Left renal pelvis (tissue), 4 donors: ENCODE results near the gene RXRA. TPM values are rescaled to one million over a fixed set of nuclear protein-coding genes. Genes with fewer than 3 reads are reported as not detected.

Source experiments
- DNase-seq, 4 donors: peaks; one replicate each; pipeline ENCODE4 v3.0.0-alpha.2; 2013; ENCODE audit warnings: low read depth in 4 of 4, low spot score in 3 of 4
- polyA plus RNA-seq, 4 donors: library from polyadenylated mRNA; unstranded; fragments of 120-200 nt; gene quantifications; one replicate each; pipeline ENCODE4 v1.2.1, GENCODE V29; 2013; ENCODE audit not compliant: insufficient read length in 4 of 4

RXRA gene
- polyA plus RNA-seq, 4 donors, result 38.1 to 52.1 (median 42.5) TPM

- DNase-seq, result no peak
These were observed 50.9 kb downstream of the RXRA start for GRCh38 chr9:134377143-134377484.

GRCh38 chr9:134377976-134378375 lies 51.7 kb downstream of the RXRA start:
- DNase-seq, result no peak

GRCh38 chr9:134378901-134379338 lies 52.7 kb downstream of the RXRA start:
- DNase-seq, result no peak

GRCh38 chr9:134379831-134380365 lies 53.6 kb downstream of the RXRA start:
- no peak for DNase-seq

GRCh38 chr9:134380542-134381271 lies 54.5 kb downstream of the RXRA start:
- no peak for DNase-seq

GRCh38 chr9:134381272-134381661 lies 55.0 kb downstream of the RXRA start:
- no peak for DNase-seq

GRCh38 chr9:134381671-134382516 lies 55.6 kb downstream of the RXRA start:
- no peak for DNase-seq

GRCh38 chr9:134382733-134383132 lies 56.5 kb downstream of the RXRA start:
- no peak for DNase-seq

- DNase-seq, result no peak
These were observed 56.9 kb downstream of the RXRA start for GRCh38 chr9:134383148-134383547.

GRCh38 chr9:134384811-134385479 lies 58.7 kb downstream of the RXRA start:
- DNase-seq, result no peak

GRCh38 chr9:134385915-134386314 lies 59.7 kb downstream of the RXRA start:
- no peak for DNase-seq

- no peak for DNase-seq
These were observed 60.9 kb downstream of the RXRA start for GRCh38 chr9:134386951-134387831.

- DNase-seq, result no peak
These were observed 62.1 kb downstream of the RXRA start for GRCh38 chr9:134388289-134388808.

GRCh38 chr9:134388976-134389375 lies 62.7 kb downstream of the RXRA start:
- DNase-seq, result no peak

GRCh38 chr9:134389642-134390041 lies 63.4 kb downstream of the RXRA start:
- DNase-seq, result no peak

GRCh38 chr9:134390537-134390936 lies 64.3 kb downstream of the RXRA start:
- DNase-seq, result no peak

GRCh38 chr9:134390947-134391318 lies 64.7 kb downstream of the RXRA start:
- DNase-seq, result no peak

GRCh38 chr9:134391319-134392231 lies 65.3 kb downstream of the RXRA start:
- no peak for DNase-seq

GRCh38 chr9:134392900-134393299 lies 66.6 kb downstream of the RXRA start:
- no peak for DNase-seq
